ENCODE measurements around the gene MACROD2.
"Not testable (repeated sequence)": the region's sequence is repeated elsewhere in the genome, so short reads cannot be mapped to it uniquely, and the experiment has no call there.

The MACROD2 gene

DNA sequence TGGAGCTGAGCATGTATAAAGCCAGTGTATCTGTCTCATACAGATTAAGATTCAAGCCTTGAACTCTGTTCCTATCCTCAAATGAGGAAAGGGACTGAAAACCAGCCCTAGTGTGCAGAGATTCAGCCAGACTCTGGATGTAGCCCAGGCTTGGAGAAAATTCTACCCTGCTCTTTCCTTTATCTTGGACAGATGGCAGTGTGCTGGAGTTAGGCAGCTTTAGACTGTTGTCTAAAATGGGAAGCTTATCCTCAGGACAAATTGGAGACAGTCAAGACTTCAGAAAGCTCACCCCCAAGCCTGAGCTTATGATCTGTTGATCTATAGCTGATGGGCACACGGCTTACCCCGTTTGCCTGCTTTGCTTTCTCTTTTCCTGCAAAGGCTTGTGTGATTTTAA is 1520.4 kb downstream of the MACROD2 start:
- peak; percentile 99 for DNase-seq

DNA sequence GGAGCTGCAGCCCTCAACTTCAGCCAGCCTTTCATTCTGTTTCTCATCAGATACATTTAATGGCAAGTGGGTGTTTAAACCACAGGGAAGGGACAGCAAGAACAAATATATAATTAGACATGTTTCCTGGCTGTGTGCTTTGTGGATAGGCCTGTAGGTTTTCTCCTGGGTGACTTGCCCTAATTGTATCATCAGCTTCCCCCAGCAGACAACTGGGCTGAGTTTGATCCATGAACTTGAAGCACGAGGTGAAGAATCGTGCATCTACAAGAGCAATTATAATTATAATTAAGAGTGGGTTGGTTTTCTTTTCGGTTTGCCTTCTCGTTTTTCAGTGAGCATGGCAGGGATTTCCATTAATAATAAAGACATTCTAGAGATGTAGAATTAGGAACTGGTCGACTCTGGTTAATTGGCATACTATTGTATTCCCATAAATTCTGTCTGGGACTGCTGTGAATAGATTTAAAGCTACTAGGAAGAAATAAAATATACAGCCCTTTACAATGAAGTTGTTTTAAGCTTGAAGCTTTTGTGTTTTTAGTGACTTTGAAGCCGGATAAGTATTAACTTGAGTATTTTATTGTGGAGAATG is 1525.7 kb downstream of the MACROD2 start:
- no peak for DNase-seq

DNA sequence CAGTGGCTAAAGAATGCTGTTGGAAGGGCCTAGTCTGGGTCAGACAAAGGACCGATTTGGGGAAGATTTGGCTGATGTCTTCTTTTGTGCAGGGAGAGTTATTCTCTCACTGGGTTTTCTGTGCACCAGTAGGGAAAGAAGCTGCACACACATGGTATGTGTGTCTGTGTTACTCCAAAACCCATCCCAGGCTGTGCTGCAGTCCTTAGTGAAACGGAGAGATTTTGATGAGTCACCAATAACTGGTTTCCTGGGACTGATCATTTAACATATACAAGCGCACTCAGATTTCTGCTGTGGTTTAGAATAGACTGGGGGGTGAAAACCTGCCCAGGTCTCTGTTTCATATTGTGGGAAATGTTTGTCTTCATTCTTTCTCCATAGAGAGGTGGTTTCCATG is 1528.1 kb downstream of the MACROD2 start:
- DNase-seq, result no peak

DNA sequence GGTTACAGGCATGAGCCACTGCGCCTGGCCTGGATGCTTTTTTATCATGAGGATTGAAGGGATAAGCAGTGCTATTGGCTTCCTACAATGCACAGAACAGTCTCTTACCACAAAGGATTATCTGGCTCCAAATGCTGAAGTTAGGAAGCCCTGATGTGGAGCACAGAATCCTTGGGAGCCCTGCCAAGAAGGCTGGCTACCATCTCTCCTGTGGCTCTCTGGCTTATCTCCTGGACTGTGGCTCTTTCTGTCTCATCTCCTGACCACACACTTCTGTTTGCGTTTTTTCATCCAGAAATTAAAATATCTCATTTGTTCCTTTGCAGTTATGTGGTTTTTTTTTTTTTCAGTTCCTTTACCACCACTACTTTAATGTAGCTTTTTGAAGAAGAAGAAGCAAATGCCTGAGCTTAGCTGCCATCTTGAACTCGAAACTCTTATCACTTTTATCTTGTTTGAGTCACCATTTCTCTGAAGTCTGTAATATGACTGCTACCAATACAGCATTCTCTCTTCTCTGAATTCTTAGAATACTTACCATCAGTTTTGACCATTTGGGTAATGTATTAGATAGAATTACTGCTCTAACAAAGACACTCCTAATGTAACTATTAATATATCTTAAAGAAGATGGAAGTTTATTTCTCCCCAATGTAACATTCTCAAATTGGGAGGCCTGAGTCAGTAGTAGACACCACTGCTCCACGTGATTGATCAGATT is 1533.2 kb downstream of the MACROD2 start:
- peak; percentile 58 for DNase-seq

DNA sequence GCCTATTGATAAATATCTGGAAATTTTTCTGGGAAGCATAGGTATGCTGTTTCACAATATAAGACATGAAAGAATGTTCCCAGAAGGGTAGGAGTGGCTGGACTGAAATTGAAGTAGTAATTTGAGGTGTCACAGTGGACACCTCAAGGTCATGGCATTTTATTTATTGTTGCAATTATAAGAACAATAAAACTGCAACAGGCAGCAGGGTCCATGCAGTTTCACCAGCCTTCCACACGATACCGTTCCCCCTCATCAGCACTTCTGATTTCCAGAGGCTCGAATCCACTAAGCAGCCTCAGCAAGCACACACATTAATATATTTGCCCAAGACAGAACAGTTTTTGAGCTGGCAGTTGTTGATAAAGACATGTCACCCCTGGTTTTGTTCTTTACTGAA is 1540.5 kb downstream of the MACROD2 start:
- no peak for DNase-seq

DNA sequence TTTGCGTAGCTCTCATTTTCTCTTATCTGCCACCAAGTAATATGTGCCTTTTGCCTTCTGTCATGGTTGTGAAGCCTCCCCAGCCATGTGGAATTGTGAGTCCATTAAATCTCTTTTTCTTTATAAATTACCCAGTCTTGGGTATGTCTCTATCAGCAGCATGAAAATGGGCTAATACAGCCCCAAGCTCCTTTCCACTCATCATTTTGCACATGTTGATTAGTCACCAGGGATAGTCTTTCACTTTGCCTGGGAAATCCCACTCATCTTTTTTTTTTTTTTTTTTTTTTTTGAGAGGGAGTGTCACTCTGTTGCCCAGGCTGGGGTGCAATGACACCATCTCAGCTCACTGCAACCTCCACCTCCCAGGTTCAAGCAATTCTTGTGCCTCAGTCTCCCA is 1541.9 kb downstream of the MACROD2 start:
- not testable (repeated sequence) for DNase-seq

DNA sequence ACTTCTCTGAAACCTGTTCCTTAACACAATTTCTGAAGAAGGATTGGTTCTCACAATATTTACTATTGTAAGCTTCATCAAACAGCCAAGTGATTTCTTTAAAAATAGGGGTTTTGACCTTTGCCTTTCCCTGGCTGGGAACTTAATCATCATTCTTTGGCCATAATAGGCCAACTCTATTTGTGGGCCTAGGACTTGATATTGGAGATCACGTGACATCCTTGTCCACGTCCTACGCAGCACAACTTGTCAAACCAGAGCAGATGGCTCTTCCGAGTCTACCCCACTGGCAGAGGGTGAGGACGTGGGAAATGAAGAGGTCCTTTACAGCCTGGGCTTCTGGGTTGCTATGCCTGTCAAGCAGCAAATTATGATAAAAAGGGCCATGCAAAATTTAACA is 1547.3 kb downstream of the MACROD2 start:
- DNase-seq, result no peak

DNA sequence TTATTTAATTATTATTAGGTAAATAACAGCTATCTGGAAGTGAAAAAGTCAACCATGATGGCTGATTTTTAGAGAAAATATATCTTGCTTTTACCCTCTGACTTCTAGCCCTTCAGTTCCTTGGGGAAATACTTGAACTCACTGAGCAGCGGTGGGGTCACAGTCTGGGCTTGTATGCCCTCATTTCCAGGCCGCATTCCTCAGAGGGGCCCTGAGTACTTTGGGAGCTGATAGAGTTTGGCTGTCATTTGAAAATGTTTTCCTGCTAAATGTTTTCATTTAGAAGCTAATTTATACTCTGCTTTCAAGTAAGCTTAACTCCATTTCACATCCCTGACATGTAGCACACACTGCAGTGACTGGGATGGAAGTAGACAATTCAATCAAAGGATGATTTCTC is 1549.4 kb downstream of the MACROD2 start:
- no peak for DNase-seq

DNA sequence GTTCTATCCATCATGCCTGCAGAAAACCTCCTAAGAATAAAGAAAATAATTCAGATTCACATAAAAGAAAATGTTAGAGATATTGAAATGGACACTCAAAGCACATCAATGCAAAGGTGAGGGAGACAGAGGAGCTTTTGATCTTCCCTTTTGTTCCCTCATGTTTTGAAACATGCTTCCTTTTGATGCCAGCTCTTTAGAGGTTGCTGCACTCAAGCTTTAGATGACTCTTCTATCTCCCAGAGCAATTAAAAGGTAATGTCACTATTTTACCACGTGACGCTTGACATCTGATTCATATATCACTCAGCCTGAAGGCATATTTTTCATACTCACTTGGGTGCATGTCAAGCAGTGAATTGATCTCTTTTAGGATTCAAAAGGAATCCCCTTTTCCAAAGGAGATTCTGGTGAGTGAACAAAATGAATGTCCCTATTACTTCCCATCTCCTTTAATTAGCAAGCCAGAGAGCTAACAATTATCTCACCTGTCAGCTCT is 1551.3 kb downstream of the MACROD2 start:
- DNase-seq, result no peak

DNA sequence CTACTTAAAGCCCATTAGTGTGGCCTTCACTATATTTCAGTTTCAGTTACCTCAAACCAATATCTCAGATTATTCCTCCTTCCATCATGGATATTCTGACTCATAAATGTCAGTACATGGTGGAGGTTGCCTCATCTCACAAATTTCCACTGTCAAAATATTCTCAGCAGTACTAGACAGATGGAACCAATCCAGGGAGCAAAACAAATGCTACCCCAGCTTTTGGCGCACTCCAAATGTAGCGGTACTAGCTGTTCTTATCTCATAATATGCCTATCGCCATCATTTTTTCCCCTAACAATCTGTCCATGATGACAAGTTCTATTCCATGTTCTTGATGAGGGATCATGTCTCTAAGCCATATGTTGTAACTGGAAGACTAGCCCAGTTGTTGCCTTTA is 1551.8 kb downstream of the MACROD2 start:
- no peak for DNase-seq

DNA sequence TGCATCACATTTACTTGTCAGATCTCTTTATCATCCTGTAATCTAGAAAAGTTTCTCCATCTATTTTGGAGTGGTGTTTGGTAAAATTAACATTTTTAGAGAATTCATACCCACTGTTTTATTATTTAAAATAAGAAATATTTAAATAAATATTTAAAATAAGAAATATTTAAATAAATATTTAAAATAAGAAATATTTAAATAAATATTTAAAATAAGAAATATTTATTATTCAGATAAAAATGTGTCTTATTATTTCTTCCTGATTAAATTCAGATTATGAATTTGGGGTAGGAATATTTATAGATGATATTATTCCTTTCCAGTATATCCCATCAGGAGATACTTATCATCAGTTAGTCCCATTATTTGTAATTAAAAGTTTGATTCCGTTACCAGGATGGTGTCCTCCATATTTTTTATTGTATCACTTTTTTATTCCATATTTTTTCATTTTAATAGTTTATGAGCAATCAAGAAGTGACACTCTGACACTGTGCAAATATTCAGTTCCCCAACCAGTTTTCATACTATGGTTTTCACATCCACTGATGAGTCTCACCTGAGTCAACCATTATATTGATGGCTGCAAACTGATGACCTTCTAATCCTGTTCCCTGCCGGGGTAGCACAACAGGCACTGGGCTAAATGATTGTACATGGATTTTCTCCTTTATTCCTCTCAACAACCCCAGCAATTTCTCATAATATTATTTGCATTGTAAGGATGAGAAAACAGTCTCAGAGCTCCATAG is 1555.0 kb downstream of the MACROD2 start:
- DNase-seq, result no peak

DNA sequence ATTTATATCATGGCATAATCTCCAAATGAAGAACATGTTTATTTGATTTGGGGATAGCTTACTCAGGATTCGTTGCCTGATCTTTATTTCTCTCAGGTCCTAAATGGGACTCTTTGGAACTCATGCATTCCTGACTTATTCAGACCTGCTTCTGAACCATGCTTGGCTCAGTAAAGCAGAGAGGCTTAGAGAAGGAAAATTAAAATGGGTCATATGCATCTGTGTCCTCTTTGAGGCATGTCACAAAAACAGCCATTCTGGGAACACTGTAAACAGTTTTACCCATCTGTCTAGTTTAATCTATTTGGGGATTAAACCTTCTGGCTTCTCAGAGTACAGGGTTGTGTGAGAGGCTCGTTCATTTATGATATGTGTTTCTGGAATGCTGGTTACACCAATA is 1560.6 kb downstream of the MACROD2 start:
- DNase-seq, result peak; percentile 95

DNA sequence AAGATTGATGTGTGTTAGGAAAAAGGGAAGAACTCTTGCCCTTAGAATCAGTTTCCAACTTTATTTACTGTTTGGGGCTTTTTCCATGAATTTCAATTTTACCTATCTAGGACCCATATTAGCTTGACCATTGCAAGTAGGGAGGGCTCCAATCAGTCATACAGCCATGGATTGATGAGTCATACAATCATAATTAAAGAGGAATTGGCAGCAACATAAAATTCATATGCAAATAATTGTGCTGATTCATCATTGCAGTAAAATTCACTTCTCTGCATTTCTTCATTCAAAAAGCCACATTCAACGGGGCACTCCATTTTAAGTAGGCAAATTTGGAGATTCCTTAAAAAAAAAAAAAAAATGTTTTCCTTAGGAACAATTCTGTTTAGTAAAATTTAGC is 1561.6 kb downstream of the MACROD2 start:
- no peak for DNase-seq

DNA sequence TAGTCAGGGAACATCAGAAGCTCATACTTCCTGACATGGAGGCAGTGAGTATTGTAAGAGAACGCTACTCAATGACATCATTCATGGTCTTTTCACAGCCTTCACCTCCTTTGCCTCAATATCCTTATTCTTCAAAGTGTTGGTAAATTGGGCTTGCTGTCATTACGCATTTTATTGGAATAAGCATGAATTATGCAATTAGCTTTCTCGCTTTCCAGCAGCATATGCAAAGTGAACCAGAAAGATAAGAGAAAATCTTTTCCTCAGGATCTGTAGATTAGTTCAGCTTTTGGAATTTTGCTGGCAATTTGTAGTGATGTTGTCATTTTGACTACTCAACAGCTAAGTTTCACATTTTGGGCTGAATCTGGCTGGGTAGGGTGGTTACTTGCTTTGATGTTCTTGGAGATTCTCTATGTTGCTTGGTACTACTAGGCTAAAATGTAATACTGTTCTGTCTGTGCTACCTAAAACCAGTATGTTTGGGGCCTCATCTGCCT is 1565.8 kb downstream of the MACROD2 start:
- DNase-seq, result no peak

DNA sequence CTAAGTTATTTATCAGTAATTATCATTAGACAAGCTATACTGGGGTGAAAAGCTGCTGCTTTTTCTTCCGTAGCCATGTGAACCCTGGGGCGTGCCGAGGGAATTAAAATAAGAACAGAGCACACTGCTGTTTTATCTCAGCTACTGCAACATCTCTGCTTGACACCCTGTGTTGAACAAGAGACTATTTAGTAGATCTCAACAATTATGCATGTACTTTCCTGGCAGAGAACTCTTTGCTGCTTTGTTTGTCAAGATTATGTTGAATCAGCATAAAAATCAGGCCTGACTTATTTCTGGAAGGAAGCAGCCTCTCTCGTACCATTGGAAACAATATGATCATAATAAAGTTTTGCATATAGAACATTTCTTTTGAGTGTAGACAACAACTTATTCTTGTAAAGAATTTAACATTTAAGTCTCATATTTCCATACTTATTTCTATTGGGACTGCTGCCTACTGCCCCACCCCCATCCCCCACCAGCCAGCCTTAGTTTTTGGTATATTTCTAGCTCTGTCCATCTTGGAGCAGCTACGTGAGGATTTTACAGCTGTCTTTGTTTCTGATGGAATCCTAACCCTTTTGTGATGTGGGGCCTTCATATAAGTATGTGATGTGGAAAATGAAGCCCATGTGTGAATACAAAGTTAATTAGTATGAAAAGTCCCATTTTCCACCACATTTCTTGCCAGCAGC is 1566.5 kb downstream of the MACROD2 start:
- no peak for DNase-seq

DNA sequence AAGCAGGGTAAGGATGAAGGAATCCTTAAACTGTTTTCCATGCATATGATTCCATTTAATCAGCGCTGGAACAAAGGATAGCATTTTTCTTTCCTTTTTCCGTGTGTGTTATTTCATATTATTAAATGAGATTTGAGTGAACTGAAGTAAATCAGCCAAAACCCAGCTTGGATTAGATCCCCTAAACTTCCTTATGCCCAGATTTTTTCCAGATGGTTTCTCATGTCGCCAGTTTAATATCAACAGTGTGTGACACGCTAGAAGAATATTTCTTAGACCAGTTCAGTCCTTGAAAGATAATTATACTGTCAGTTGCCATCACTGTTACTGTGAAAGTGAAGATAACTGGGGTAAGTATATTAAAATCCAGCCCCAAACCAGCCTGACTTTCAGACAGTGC is 1568.5 kb downstream of the MACROD2 start:
- DNase-seq, result no peak

DNA sequence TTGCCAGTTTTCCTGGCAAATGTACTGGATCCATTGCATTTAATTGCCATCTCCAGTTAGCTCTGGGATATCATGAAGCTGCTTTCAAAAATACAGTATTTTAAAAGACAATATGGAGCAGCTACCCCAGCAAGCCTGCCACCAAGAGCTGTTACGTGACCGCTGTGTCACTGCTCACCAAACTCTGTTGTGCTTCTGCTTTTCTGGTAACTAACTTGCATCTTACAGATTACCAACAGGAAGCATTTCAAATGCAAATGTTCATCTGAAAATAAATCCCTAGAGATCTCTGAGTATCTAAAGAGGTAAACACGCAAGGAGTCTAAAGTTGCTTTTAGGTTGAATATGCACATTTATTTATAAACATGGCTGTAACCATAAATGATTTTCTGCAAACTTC is 1569.7 kb downstream of the MACROD2 start:
- no peak for DNase-seq

DNA sequence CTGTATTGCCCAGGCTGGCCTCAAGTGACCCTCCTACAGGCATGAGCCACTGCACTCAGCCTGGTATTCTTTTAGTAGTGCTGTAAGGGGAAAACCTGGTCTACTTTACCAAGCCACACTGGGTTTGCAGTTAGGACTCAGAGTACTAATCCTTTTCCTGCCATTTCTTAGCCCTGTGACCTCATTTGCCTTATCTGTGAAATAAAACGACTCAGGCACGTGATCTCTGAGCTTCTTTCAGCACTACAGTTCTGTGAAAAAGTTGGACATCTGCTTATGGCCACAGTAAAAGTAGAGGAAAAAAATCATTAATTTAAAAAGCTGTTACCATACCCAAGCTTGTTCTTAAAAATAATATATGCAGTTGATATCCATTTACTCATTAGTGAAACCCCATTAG is 1570.5 kb downstream of the MACROD2 start:
- DNase-seq, result peak; percentile 67

DNA sequence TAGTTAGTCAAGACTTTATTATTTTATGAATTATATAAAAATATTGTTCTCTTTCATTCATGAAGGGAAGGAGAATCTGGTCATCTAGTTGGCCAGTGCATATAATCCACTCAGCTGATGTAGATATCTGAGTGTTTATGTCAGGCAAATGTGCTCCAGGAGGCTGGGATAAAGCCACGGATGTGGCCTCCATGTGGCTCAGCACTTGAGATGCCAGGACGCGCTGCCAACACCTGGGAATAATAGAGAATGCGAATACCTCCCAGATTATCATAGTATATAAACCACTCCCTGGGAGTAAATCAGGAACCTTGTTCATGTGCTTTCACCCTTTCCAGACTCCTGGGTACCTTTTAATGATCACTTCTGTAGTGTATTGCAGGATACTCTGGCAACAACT is 1571.9 kb downstream of the MACROD2 start:
- no peak for DNase-seq

DNA sequence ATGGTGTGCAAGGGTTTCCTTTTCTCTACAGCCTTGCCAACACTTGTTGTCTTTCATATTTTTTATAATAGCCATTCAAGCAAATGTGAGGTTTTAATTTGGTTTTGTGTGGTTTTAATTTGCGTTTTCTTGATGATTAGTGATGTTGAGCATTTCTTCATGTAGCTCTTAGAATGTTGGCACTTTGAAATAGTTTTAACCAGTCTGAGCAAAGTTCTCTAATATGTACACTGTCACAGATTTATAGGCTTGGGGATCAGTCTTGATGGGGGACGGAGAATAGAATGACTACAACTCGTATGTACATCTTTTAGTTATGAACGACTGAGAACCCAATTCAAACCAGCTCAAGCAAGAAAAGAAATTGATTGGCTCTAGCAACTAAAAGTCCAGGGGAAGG is 1574.8 kb downstream of the MACROD2 start:
- DNase-seq, result no peak

DNA sequence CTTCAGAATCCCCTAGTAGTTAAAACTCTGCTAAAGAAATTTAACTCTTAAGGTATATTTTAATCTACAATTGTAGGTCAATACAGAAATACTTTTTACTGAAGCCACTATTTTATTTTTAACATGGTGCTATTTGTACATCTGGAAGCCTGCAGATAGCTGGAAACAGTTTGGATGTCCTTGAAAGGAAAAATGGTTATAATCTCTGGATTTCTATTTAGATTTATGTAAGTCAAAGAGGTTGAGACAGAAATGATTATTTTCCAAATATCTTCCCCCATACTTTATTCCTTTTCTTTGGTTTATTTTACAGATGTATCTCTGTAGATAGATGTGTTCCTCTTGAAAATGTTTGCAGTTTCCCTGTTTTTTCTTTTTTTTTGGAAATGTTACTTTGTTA is 1575.7 kb downstream of the MACROD2 start:
- DNase-seq, result no peak

DNA sequence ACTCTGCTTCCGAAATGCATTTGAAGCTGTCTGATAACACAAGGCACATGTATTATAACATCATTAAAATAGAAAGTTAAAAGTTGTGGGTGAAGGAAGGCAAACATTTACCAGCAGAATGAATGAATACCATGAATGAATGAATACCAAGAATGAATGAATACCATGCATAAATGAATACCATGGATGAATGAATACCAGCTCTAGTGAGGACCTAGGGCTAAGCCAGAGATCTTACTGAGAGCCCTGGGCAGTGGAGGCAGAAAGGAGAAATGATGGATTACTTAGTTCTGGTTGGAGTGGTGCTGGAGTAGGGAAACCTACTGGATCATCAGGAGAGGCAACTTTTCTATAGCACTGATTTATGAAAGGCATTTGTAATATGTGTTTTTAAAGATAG is 1579.9 kb downstream of the MACROD2 start:
- DNase-seq, result no peak

DNA sequence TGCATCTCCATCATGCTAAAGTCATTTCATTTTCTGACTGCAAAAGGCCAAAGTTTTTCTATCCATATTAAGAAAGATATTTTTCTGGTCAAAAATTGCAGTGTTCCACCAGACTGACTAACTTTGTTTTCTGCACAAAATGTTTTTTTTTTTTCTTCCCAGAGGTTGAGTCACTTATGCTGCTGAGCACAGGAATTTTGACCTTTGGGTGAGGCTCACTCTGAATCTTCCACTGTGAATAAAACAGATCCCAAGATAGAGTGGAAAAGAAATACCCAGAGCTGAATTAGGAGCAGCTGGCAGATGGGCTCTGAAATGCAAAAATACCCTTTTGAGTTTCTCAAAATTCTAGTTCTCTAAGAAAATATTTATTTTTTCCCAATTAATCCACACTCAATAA is 1581.1 kb downstream of the MACROD2 start:
- no peak for DNase-seq

All from NCI-H82 (cell line).